PC-3 (cell line): ENCODE results near the gene DDAH2. TPM values are rescaled to one million over a fixed set of nuclear protein-coding genes. Genes with fewer than 3 reads are reported as not detected.

Experiments used
- ATAC-seq: fragments of 200-7000 bp; cut with Tn5 transposase; 2 replicates; pipeline ENCODE4 v1.9.1; 2020; ENCODE audit warnings: mild to moderate bottlenecking, moderate library complexity
- BruUV-seq: library from RNA; stranded (reverse); fragments of 400-500 nt; replicated peaks from 2 replicates; lab custom pipeline; 2021; lab: Mats Ljungman, UMichigan
- CTCF ChIA-PET: fragments of 300-600 bp; sonication (Branson Sonifier 250); formaldehyde crosslinking; loops from one replicate; lab custom pipeline; 2022; ENCODE audit warnings: antibody characterized with exemption; lab: Charles Lee
- POLR2A ChIA-PET: fragments of 300-600 bp; sonication (Branson Sonifier 250); formaldehyde crosslinking; loops from one replicate; lab custom pipeline; 2022; ENCODE audit warnings: antibody characterized with exemption; ENCODE audit not compliant: unreplicated experiment; lab: Charles Lee
- DNase-seq: peaks from one replicate; pipeline ENCODE4 v3.0.0-alpha.2; 2015
- H2AFZ ChIP-seq: fragments of 300-600 bp; sonication (generic); 2 replicates; pipeline ENCODE4 v1.6.0; 2016; ENCODE audit warnings: antibody characterized with exemption, low read length
- H3F3A ChIP-seq: fragments of 300-600 bp; sonication (generic); one replicate; pipeline ENCODE4 v1.6.0; 2017; ENCODE audit warnings: antibody characterized with exemption, low read length, control low read depth, mild to moderate bottlenecking; ENCODE audit not compliant: unreplicated experiment
- H3K27ac ChIP-seq: fragments of 300-600 bp; sonication (generic); 2 replicates; pipeline ENCODE4 v1.5.1; 2016; ENCODE audit warnings: mild to moderate bottlenecking, low read length
- H3K27me3 ChIP-seq: fragments of 300-600 bp; sonication (generic); 2 replicates; pipeline ENCODE4 v1.6.1; 2016; ENCODE audit warnings: low read length, mixed read lengths
- H3K36me3 ChIP-seq: fragments of 300-600 bp; sonication (generic); 2 replicates; pipeline ENCODE4 v1.6.1; 2016; ENCODE audit warnings: low read depth, mixed run types, low read length, mixed read lengths
- H3K4me1 ChIP-seq: fragments of 300-600 bp; sonication (generic); 2 replicates; pipeline ENCODE4 v1.5.1; 2016; ENCODE audit warnings: low read length; ENCODE audit not compliant: insufficient read depth
- H3K4me2 ChIP-seq: fragments of 300-600 bp; sonication (generic); 2 replicates; pipeline ENCODE4 v1.6.0; 2016; ENCODE audit warnings: low read length
- H3K4me3 ChIP-seq: fragments of 300-600 bp; sonication (generic); 2 replicates; pipeline ENCODE4 v1.5.1; 2016; ENCODE audit warnings: mild to moderate bottlenecking, low read length, mixed read lengths
- H3K79me2 ChIP-seq: fragments of 300-600 bp; sonication (generic); 2 replicates; pipeline ENCODE4 v1.6.1; 2017; ENCODE audit warnings: low read length, mixed read lengths
- H3K9ac ChIP-seq: fragments of 300-600 bp; sonication (generic); 2 replicates; pipeline ENCODE4 v1.6.0; 2016; ENCODE audit warnings: mild to moderate bottlenecking, low read length
- H3K9me2 ChIP-seq: fragments of 300-600 bp; sonication (generic); replicated peaks from 2 replicates; pipeline ENCODE4 v1.6.1; 2016; ENCODE audit warnings: mixed run types, low read length, mixed read lengths
- H3K9me3 ChIP-seq: fragments of 300-600 bp; sonication (generic); 2 replicates; pipeline ENCODE4 v1.6.1; 2016; ENCODE audit warnings: low read length, mixed read lengths
- H4K20me1 ChIP-seq: fragments of 300-600 bp; sonication (generic); 2 replicates; pipeline ENCODE4 v1.6.1; 2016; ENCODE audit warnings: low read length, mixed read lengths
- CTCF ChIP-seq: fragments of 300-600 bp; sonication (generic); conservative IDR thresholded peaks from 2 replicates; pipeline ENCODE4 v1.5.1; 2017; ENCODE audit warnings: antibody characterized with exemption, low read depth, mild to moderate bottlenecking, low read length
- EZH2 ChIP-seq: fragments of 300-600 bp; sonication (generic); IDR thresholded peaks from one replicate; pipeline ENCODE4 v1.6.1; 2017; ENCODE audit warnings: antibody characterized with exemption, mild to moderate bottlenecking, low read length; ENCODE audit not compliant: unreplicated experiment
- EZH2phosphoT487 ChIP-seq: fragments of 300-600 bp; sonication (generic); IDR thresholded peaks from 2 replicates; pipeline ENCODE4 v1.6.1; 2018; ENCODE audit warnings: mild to moderate bottlenecking, antibody characterized with exemption, low read length, borderline replicate concordance
- intact Hi-C: fragments of 100-400 bp; cut with micrococcal nuclease; formaldehyde crosslinking; loops from 2 replicates; pipeline ENCODE4 v1.9.0; 2023
- total RNA-seq: library from RNA; depleted of rRNA; stranded (reverse); fragments of >200 nt; gene quantifications from 2 replicates; pipeline ENCODE4 v1.2.3, GENCODE V29; 2014

Gene DDAH2
- total RNA-seq, 1 experiment from 2014 or later: 65.5 TPM

- ATAC-seq (no peak), DNase-seq (no peak)
- CTCF ChIA-PET: no interaction called here
- no peaks in the 10 kb centered on the region for H3K9me3 ChIP-seq
- no peak overlapping the region for H3K9ac ChIP-seq
- H2AFZ ChIP-seq: no peak overlapping the region
- H3K4me3 ChIP-seq: no peak overlapping the region
- H3K27ac ChIP-seq: no peak overlapping the region
- no peak overlapping the region for H3K4me2 ChIP-seq
- intact Hi-C loops: no loop called here
- H4K20me1 ChIP-seq: no peaks in the 10 kb centered on the region
- H3K79me2 ChIP-seq: no peaks in the 10 kb centered on the region
- H3F3A ChIP-seq: no peaks in the 10 kb centered on the region
- no TSS peak for BruUV-seq
- no peaks in the 10 kb centered on the region for H3K9me2 ChIP-seq
- H3K4me1 ChIP-seq: 0 out of 2 replicates have a peak, but pooled peaks cover 3% of the 10 kb centered on the region
- H3K27me3 ChIP-seq: no peaks in the 10 kb centered on the region
- POLR2A ChIA-PET: no interaction called here
- peaks cover 8% of the 10 kb centered on the region; the same call in 1 of the 2 replicates for H3K36me3 ChIP-seq
- TF ChIP-seq EZH2 (no peak), CTCF (no peak), EZH2phosphoT487 (no peak)
Observed at GRCh38 chr6:31691078-31691463, 38.0 kb downstream of the DDAH2 start.

- Histone ChIP-seq H2AFZ (no peak overlapping the region), H3K79me2 (no peaks in the 10 kb centered on the region), H3K4me1 (0 out of 2 replicates have a peak, but pooled peaks cover 3% of the 10 kb centered on the region), H3K4me2 (no peak overlapping the region), H3K9ac (no peak overlapping the region), H3K27me3 (no peaks in the 10 kb centered on the region), H3K27ac (no peak overlapping the region), H3K9me3 (no peaks in the 10 kb centered on the region), H3K4me3 (no peak overlapping the region), H3K36me3 (peaks cover 8% of the 10 kb centered on the region; the same call in 1 of the 2 replicates), H3K9me2 (no peaks in the 10 kb centered on the region), H3F3A (no peaks in the 10 kb centered on the region), H4K20me1 (no peaks in the 10 kb centered on the region)
- POLR2A ChIA-PET: interaction anchor here (0.6 to 0.7 kb wide), 2 partner anchors 32 to 1095 kb away, joined by 3 to 7 read pairs; no protein-coding TSS in a partner anchor
- CTCF ChIA-PET: interaction anchor here (0.8 kb wide), 1 partner anchor 140 kb away, joined by 3 read pairs; no protein-coding TSS in a partner anchor
- TF ChIP-seq CTCF (no peak), EZH2 (no peak), EZH2phosphoT487 (no peak)
- no TSS peak for BruUV-seq
- intact Hi-C loops: no loop called here
- ATAC-seq (peak; percentile 35), DNase-seq (no peak)
Observed at GRCh38 chr6:31690231-31691077, 38.6 kb downstream of the DDAH2 start.
